A549 (cell line): ENCODE results near the gene ZFP92. TPM values are rescaled to one million over a fixed set of nuclear protein-coding genes. Genes with fewer than 3 reads are reported as not detected.

Experiments
- ATAC-seq, 2 experiments: fragments of 200-7000 bp in 1 of 2; fragments of >200 bp in 1 of 2; cut with Nextera tagmentation in 1 of 2; cut with Tn5 transposase in 1 of 2; 3 replicates each; pipeline versions ENCODE4 v1.8.0 to v1.9.1; 2018 to 2020; ENCODE audit warnings: mild to moderate bottlenecking in 1 of 2, moderate library complexity in 1 of 2
- CTCF ChIA-PET: fragments of 300-600 bp; sonication (Branson Sonifier 250); formaldehyde crosslinking; extraction: SDS; loops from one replicate; lab custom pipeline; 2021; ENCODE audit warnings: antibody characterized with exemption, inconsistent platforms; lab: Yijun Ruan, JAX
- POLR2A ChIA-PET: fragments of 350-600 bp; formaldehyde crosslinking; extraction: SDS; loops from one replicate; lab custom pipeline; 2021; ENCODE audit warnings: antibody characterized with exemption, inconsistent platforms; lab: Yijun Ruan, JAX
- DNase-seq, 2 experiments: peaks; one replicate each; pipeline versions ENCODE4 v3.0.0 to v3.0.0-alpha.2; 2011 to 2016; ENCODE audit warnings: low read depth in 1 of 2, low spot score in 1 of 2
- FAIRE-seq: peaks from 2 replicates; lab custom pipeline; 2011; peaks lifted over from hg19 to GRCh38; lab: Jason Lieb, UNC
- H3K27ac ChIP-seq, 2 experiments: fragments of >200 bp; sonication (Bioruptor Twin); formaldehyde crosslinking; 3 replicates each; pipeline ENCODE4 v1.5.1; 2016 to 2017
- H3K4me1 ChIP-seq: fragments of >200 bp; sonication (Bioruptor Twin); formaldehyde crosslinking; 3 replicates; pipeline ENCODE4 v1.6.1; 2016
- H3K4me2 ChIP-seq: fragments of >200 bp; sonication (Bioruptor Twin); formaldehyde crosslinking; 3 replicates; pipeline ENCODE4 v1.6.1; 2016
- H3K4me3 ChIP-seq: fragments of >200 bp; sonication (Bioruptor Twin); formaldehyde crosslinking; 3 replicates; pipeline ENCODE4 v1.5.1; 2016
- H3K9me3 ChIP-seq: fragments of >200 bp; sonication (Bioruptor Twin); formaldehyde crosslinking; 3 replicates; pipeline ENCODE4 v1.6.1; 2016
- BCL3 ChIP-seq: fragments of >200 bp; sonication (Bioruptor Twin); formaldehyde crosslinking; IDR thresholded peaks from 3 replicates; pipeline ENCODE4 v1.6.1; 2016
- BHLHE40 ChIP-seq: IDR thresholded peaks from 2 replicates; pipeline ENCODE4 v1.6.1; 2012; ENCODE audit warnings: low read depth, low read length, inconsistent platforms
- CBX8 ChIP-seq: fragments of 200-600 bp; sonication (generic); IDR thresholded peaks from 2 replicates; pipeline ENCODE4 v1.6.1; 2016
- CHD2 ChIP-seq: fragments of 150-350 bp; IDR thresholded peaks from 2 replicates; pipeline ENCODE4 v1.6.1; 2014; ENCODE audit warnings: low read length; ENCODE audit not compliant: partially characterized antibody
- CHD4 ChIP-seq: fragments of 200-600 bp; sonication (generic); IDR thresholded peaks from 2 replicates; pipeline ENCODE4 v1.6.1; 2016; ENCODE audit warnings: antibody characterized with exemption, mild to moderate bottlenecking, borderline replicate concordance
- CTCF ChIP-seq: fragments of >200 bp; sonication (Bioruptor Twin); formaldehyde crosslinking; IDR thresholded peaks from 3 replicates; pipeline ENCODE4 v1.5.1; 2016
- E2F6 ChIP-seq: IDR thresholded peaks from 2 replicates; pipeline ENCODE4 v1.6.1; 2012; ENCODE audit warnings: low read depth, borderline replicate concordance
- EHF ChIP-seq: fragments of 250-450 bp; sonication (Bioruptor Pico); IDR thresholded peaks from 2 replicates; pipeline ENCODE4 v1.5.0; 2020; ENCODE audit warnings: mild to moderate bottlenecking
- ESRRA ChIP-seq: fragments of 150-350 bp; IDR thresholded peaks from 2 replicates; pipeline ENCODE4 v1.6.1; 2014; ENCODE audit warnings: mild to moderate bottlenecking, low read length, borderline replicate concordance
- FOXS1 ChIP-seq: fragments of 250-450 bp; sonication (Bioruptor Pico); IDR thresholded peaks from 2 replicates; pipeline ENCODE4 v1.5.0; 2020; ENCODE audit warnings: mild to moderate bottlenecking, moderate library complexity
- GATA3 ChIP-seq: IDR thresholded peaks from 2 replicates; pipeline ENCODE4 v1.6.1; 2012; ENCODE audit warnings: borderline replicate concordance
- HMGXB4 ChIP-seq: fragments of 250-450 bp; sonication (Bioruptor Pico); IDR thresholded peaks from 2 replicates; pipeline ENCODE4 v1.5.0; 2021; ENCODE audit warnings: mild to moderate bottlenecking, moderate library complexity, borderline replicate concordance
- HOXA7 ChIP-seq: fragments of 250-450 bp; sonication (Bioruptor Pico); IDR thresholded peaks from 2 replicates; pipeline ENCODE4 v1.5.0; 2020; ENCODE audit warnings: mild to moderate bottlenecking, moderate library complexity
- HOXB13 ChIP-seq: fragments of 250-450 bp; sonication (Bioruptor Pico); IDR thresholded peaks from 2 replicates; pipeline ENCODE4 v1.5.0; 2020; ENCODE audit warnings: low read depth, mild to moderate bottlenecking, moderate library complexity
- KDM5A ChIP-seq: fragments of 200-600 bp; sonication (generic); IDR thresholded peaks from 2 replicates; pipeline ENCODE4 v1.6.1; 2016; ENCODE audit warnings: antibody characterized with exemption, mild to moderate bottlenecking
- MAFK ChIP-seq: fragments of 450-650 bp; IDR thresholded peaks from 2 replicates; pipeline ENCODE4 v1.6.1; 2014; ENCODE audit not compliant: partially characterized antibody
- MAX ChIP-seq: IDR thresholded peaks from 2 replicates; pipeline ENCODE4 v1.6.1; 2012
- NPAS2 ChIP-seq: fragments of 250-450 bp; sonication (Bioruptor Pico); IDR thresholded peaks from 2 replicates; pipeline ENCODE4 v1.8.0; 2022; ENCODE audit warnings: mild to moderate bottlenecking, moderate library complexity, borderline replicate concordance
- NR3C1 ChIP-seq: fragments of >200 bp; sonication (Bioruptor Twin); formaldehyde crosslinking; IDR thresholded peaks from 3 replicates; pipeline ENCODE4 v1.6.1; 2017
- PBX3 ChIP-seq: IDR thresholded peaks from 2 replicates; pipeline ENCODE4 v1.6.1; 2012
- PHF8 ChIP-seq: fragments of 200-600 bp; sonication (generic); IDR thresholded peaks from 2 replicates; pipeline ENCODE4 v1.6.1; 2016; ENCODE audit warnings: low read depth, mild to moderate bottlenecking, antibody characterized with exemption, moderate library complexity, borderline replicate concordance
- RNF2 ChIP-seq: fragments of 200-600 bp; sonication (generic); IDR thresholded peaks from 2 replicates; pipeline ENCODE4 v1.6.1; 2016; ENCODE audit warnings: low read depth, mild to moderate bottlenecking, antibody characterized with exemption, moderate library complexity, borderline replicate concordance
- SREBF2 ChIP-seq: fragments of 450-650 bp; IDR thresholded peaks from 2 replicates; pipeline ENCODE4 v1.6.1; 2014; ENCODE audit warnings: mild to moderate bottlenecking, moderate library complexity
- TFCP2L1 ChIP-seq: fragments of 250-450 bp; sonication (Bioruptor Pico); IDR thresholded peaks from 2 replicates; pipeline ENCODE4 v1.5.0; 2021; ENCODE audit warnings: mild to moderate bottlenecking
- WGBS: methylation state at CpG from one replicate; pipeline ENCODE4 v1.1.6; 2017; ENCODE audit errors: missing lambda C conversion rate; 5-methylcytosine and 5-hydroxymethylcytosine counted together
- polyA plus RNA-seq, 4 experiments: library from polyadenylated mRNA; depleted of rRNA in 3 of 4; stranded (reverse); fragments of >200 nt; fragmentation: RNase III in 1 of 4; extraction: RNeasy Plus Mini Kit Qiagen cat#74134 plus additional on column Dnase treatment in 1 of 4; gene quantifications; 2 replicates in 3 of 4; 3 replicates in 1 of 4; pipeline ENCODE4 v1.2.3, GENCODE V29; 2011 to 2017

ZFP92 gene
- polyA plus RNA-seq, 2 of the 4 experiments (the other 2 are of a cell fraction) = 0.47 to 0.70 TPM

- TF ChIP-seq CHD4 (no peak), FOXS1 (CRISPR knock-in tag) (no peak), MAFK (no peak)
These were observed 38.3 kb downstream of the ZFP92 start (continued) for GRCh38 chrX:153449368-153450113.

- FAIRE-seq (no peak), DNase-seq (no peak)
- no peak overlapping the region for H3K27ac ChIP-seq
- H3K9me3 ChIP-seq = no peaks in the 10 kb centered on the region
- CTCF ChIA-PET = interaction anchor here (1.2 kb wide), 1 partner anchor 19 kb away, joined by 3 read pairs; no protein-coding TSS in a partner anchor
- TF ChIP-seq CBX8 (no peak), HOXB13 (CRISPR knock-in tag) (no peak), E2F6 (no peak), NR3C1 (no peak), ESRRA (no peak), HOXA7 (no peak), HMGXB4 (CRISPR knock-in tag) (no peak), BCL3 (no peak), MAX (no peak), NPAS2 (no peak), RNF2 (no peak), TFCP2L1 (CRISPR knock-in tag) (no peak), CTCF (no peak), EHF (CRISPR knock-in tag) (no peak)
- TF ChIP-seq, all 56 proteins: peak for 0
- ATAC-seq = no peak
- Histone ChIP-seq H3K4me1 (no peaks in the 10 kb centered on the region), H3K4me3 (no peak overlapping the region), H3K4me2 (no peak overlapping the region)
- POLR2A ChIA-PET = no interaction called here
- WGBS = 100% methylated on average over 9 of the region's 26 CpGs
These were observed 39.1 kb downstream of the ZFP92 start for GRCh38 chrX:153450114-153450948.

- H3K4me3 ChIP-seq = no peak overlapping the region
- FAIRE-seq (no peak), DNase-seq (no peak), ATAC-seq (no peak)
- no peaks in the 10 kb centered on the region for H3K9me3 ChIP-seq
- ChIA-PET CTCF (no interaction called here), POLR2A (no interaction called here)
- WGBS = 89% methylated on average over 8 of the region's 8 CpGs
- H3K27ac ChIP-seq = no peak overlapping the region
- H3K4me1 ChIP-seq = no peaks in the 10 kb centered on the region
- H3K4me2 ChIP-seq = no peak overlapping the region
- TF ChIP-seq BCL3 = no peak
- no peak for TF ChIP-seq KDM5A
- TF ChIP-seq BHLHE40 = no peak
- no peak for TF ChIP-seq CHD2
- TF ChIP-seq CBX8 = no peak
- TF ChIP-seq SREBF2 = no peak
- no peak for TF ChIP-seq GATA3
- no peak for TF ChIP-seq PHF8
- TF ChIP-seq PBX3 = no peak
- TF ChIP-seq NPAS2 = no peak
These were observed 39.6 kb downstream of the ZFP92 start for GRCh38 chrX:153450949-153451277.
